ENCODE measurements around the gene TTC33.

GRCh38 chr5:40781843-40782409, 26.2 kb upstream of the TTC33 start:
- no peak for TF ChIP-seq POLR2A (IDR thresholded peaks at IDR 0.05)
- no peak for TF ChIP-seq CTCF (IDR thresholded peaks at IDR 0.05)
